ENCODE measurements around the gene CUZD1.

CUZD1 gene

GRCh38 chr10:122854648-122855047 lies 9.0 kb upstream of the CUZD1 start:
- DNase-seq (ENCODE audit: low spot score), result no peak
- in situ Hi-C loops (cut with MboI; ENCODE audit: low pct_unique_long_range_greater_than_20kb, low sequenced_read_pairs, unreplicated experiment), result no loop called here
- TF ChIP-seq CTCF (IDR thresholded peaks at IDR 0.05; ENCODE audit: extremely low read depth, insufficient read depth, missing control alignments), result no peak

- TF ChIP-seq CTCF (IDR thresholded peaks at IDR 0.05; ENCODE audit: extremely low read depth, insufficient read depth, missing control alignments), result no peak
- no peak for DNase-seq (ENCODE audit: low spot score)
- in situ Hi-C loops (cut with MboI; ENCODE audit: low pct_unique_long_range_greater_than_20kb, low sequenced_read_pairs, unreplicated experiment), result no loop called here
Measured at GRCh38 chr10:122853665-122854313, 8.1 kb upstream of the CUZD1 start.

- DNase-seq (ENCODE audit: low spot score), result no peak
- in situ Hi-C loops (cut with MboI; ENCODE audit: low pct_unique_long_range_greater_than_20kb, low sequenced_read_pairs, unreplicated experiment), result no loop called here
- no peak for TF ChIP-seq CTCF (IDR thresholded peaks at IDR 0.05; ENCODE audit: extremely low read depth, insufficient read depth, missing control alignments)
Measured at GRCh38 chr10:122852261-122852660, 6.6 kb upstream of the CUZD1 start.

- no peak for TF ChIP-seq CTCF (IDR thresholded peaks at IDR 0.05; ENCODE audit: extremely low read depth, insufficient read depth, missing control alignments)
- in situ Hi-C loops (cut with MboI; ENCODE audit: low pct_unique_long_range_greater_than_20kb, low sequenced_read_pairs, unreplicated experiment), result no loop called here
- DNase-seq (ENCODE audit: low spot score), result no peak
Measured at GRCh38 chr10:122850705-122851640, 5.3 kb upstream of the CUZD1 start.

GRCh38 chr10:122849900-122850605 lies 4.4 kb upstream of the CUZD1 start:
- no peak for TF ChIP-seq CTCF (IDR thresholded peaks at IDR 0.05; ENCODE audit: extremely low read depth, insufficient read depth, missing control alignments)
- in situ Hi-C loops (cut with MboI; ENCODE audit: low pct_unique_long_range_greater_than_20kb, low sequenced_read_pairs, unreplicated experiment), result no loop called here
- no peak for DNase-seq (ENCODE audit: low spot score)

- TF ChIP-seq CTCF (IDR thresholded peaks at IDR 0.05; ENCODE audit: extremely low read depth, insufficient read depth, missing control alignments), result no peak
- in situ Hi-C loops (cut with MboI; ENCODE audit: low pct_unique_long_range_greater_than_20kb, low sequenced_read_pairs, unreplicated experiment), result no loop called here
- DNase-seq (ENCODE audit: low spot score), result no peak
Measured at GRCh38 chr10:122849090-122849489, 3.4 kb upstream of the CUZD1 start.

All from GM13977 (cell line).